ENCODE data around the gene COL5A1. TPM values are rescaled to one million over a fixed set of nuclear protein-coding genes. Genes with fewer than 3 reads are reported as not detected.

The COL5A1 gene
- total RNA-seq, 1 experiment from 2014 or later: 9.5 TPM

GRCh38 chr9:134732392-134733110 is 90.9 kb downstream of the COL5A1 start:
- H3K14ac ChIP-seq (ENCODE audit: insufficient read depth, low read length): no peak overlapping the region
- no peak overlapping the region for H2AFZ ChIP-seq (ENCODE audit: low read length)
- no peak overlapping the region for H4K5ac ChIP-seq (ENCODE audit: insufficient read length, low read depth, low read length)
- Mint-ChIP-seq H3K4me1 (no peaks in the 10 kb centered on the region), H3K27ac (no peak overlapping the region), H3K9me3 (peaks cover 0 to 3% of the 10 kb centered on the region in 2 experiments; a peak in 1 of 5 replicates), H3K4me3 (no peak overlapping the region), H3K27me3 (ENCODE audit: low read depth) (no peaks in the 10 kb centered on the region), H3K36me3 (ENCODE audit: insufficient read depth in 1 of 3, low read depth in 3 of 3) (peaks cover 0 to 4% (median 0%) of the 10 kb centered on the region in 3 experiments; a peak in 3 of 7 replicates)
- H3K27me3 ChIP-seq (ENCODE audit: insufficient read depth, low read length): no peaks in the 10 kb centered on the region
- no peak overlapping the region for H3K4me2 ChIP-seq (ENCODE audit: insufficient read depth, insufficient read length, low read length)
- no peak overlapping the region for H2BK120ac ChIP-seq (ENCODE audit: low read depth, low read length, poor library complexity, severe bottlenecking)
- no peaks in the 10 kb centered on the region for H3K4me1 ChIP-seq (ENCODE audit: insufficient read depth, low read length)
- TF ChIP-seq CTCF (conservative IDR thresholded peaks at IDR 0.05): no peak
- H3K56ac ChIP-seq (ENCODE audit: insufficient read length, low read depth, low read length): no peak overlapping the region
- no peak overlapping the region for H2BK20ac ChIP-seq (ENCODE audit: low read depth, low read length, poor library complexity, severe bottlenecking)
- H3K23ac ChIP-seq (ENCODE audit: insufficient read length, low read depth, low read length): no peak overlapping the region
- H4K8ac ChIP-seq (replicated peaks; ENCODE audit: insufficient read length, low read depth, low read length): no peak overlapping the region
- no peaks in the 10 kb centered on the region for H3K9me3 ChIP-seq (ENCODE audit: control insufficient read depth, low read depth, low read length)
- no peak overlapping the region for H3T11ph ChIP-seq (ENCODE audit: low read length)
- H3K79me1 ChIP-seq (ENCODE audit: insufficient read depth, low read depth, low read length, poor library complexity, severe bottlenecking): no peaks in the 10 kb centered on the region
- H4K20me1 ChIP-seq (ENCODE audit: control insufficient read depth, insufficient read depth, insufficient read length): no peaks in the 10 kb centered on the region
- H3K18ac ChIP-seq (ENCODE audit: insufficient read length, low read depth, low read length): no peak overlapping the region
- no peak overlapping the region for H3K4ac ChIP-seq (ENCODE audit: low read depth, low read length)
- DNase-seq: no peak
- no peak overlapping the region for H2BK12ac ChIP-seq (ENCODE audit: insufficient read length, low read depth, low read length)
- no peak overlapping the region for H3K9ac ChIP-seq (ENCODE audit: extremely low read depth, insufficient read length, low read length)
- no peak overlapping the region for H2BK15ac ChIP-seq (ENCODE audit: low read depth, low read length)
- H3K79me2 ChIP-seq (ENCODE audit: insufficient read depth, low read length): no peaks in the 10 kb centered on the region
- no peak overlapping the region for H2BK5ac ChIP-seq (ENCODE audit: insufficient read length, low read length)
- no CpG with 5 or more reads among the region's 26 CpGs for WGBS (ENCODE audit: extremely low coverage, insufficient read length, low lambda C conversion rate)
- no peak overlapping the region for H2AK5ac ChIP-seq (ENCODE audit: insufficient read length, low read length)
- H3K23me2 ChIP-seq (ENCODE audit: insufficient read length, low read depth, low read length, poor library complexity, severe bottlenecking): no peaks in the 10 kb centered on the region
- no peak overlapping the region for H4K91ac ChIP-seq (ENCODE audit: insufficient read length, low read depth, low read length)
- H3K27ac ChIP-seq (ENCODE audit: insufficient read length, low read depth, low read length): no peak overlapping the region
